GM19035 (cell line): ENCODE measurements around the gene KLF6.

Experiments used
- ATAC-seq: cut with Tn5 transposase; IDR thresholded peaks from one replicate; pipeline ENCODE4 v1.9.1; 2021; ENCODE audit not compliant: unreplicated experiment

Gene KLF6

DNA sequence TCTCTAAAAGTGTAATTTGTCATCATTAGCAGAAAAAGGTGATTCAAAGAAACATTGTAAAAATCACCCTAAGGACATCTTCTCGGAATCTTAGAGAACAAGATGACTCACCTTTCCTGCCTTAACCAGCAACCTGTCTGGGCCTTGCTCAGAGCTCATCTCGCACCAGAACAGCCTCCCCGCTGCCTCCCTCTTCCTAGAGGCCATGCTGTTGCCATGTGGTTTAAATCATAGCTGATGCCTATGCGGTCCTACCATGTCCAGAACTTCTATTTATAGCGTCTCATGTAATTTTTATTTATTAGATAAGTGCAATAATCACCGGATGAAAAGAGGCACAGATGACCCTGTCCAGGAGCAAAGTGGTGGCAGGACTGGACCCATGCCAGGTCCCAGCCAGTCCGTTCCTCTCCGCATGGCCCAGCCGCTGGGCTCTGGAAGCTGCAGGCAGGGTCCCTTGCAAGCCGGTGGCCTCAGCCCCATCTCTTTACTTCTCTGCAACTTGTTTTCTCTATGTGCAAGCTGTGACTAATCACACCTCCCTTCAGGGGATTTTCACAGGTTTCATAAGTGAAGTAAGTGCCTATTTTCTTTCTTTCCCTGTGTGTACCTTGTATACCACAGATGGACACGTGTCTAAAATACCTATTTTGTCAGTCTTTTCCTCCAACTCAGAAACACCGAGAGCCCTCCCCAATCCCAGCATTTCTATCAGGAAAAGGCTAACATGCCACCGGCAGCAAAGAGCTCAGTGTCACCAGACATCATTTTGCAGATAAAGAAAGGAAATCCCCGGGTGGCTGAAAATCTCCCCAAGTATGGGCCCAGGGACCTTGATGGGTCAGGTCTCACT lies 27.1 kb downstream of the KLF6 start:
- ATAC-seq: peak; percentile 85

DNA sequence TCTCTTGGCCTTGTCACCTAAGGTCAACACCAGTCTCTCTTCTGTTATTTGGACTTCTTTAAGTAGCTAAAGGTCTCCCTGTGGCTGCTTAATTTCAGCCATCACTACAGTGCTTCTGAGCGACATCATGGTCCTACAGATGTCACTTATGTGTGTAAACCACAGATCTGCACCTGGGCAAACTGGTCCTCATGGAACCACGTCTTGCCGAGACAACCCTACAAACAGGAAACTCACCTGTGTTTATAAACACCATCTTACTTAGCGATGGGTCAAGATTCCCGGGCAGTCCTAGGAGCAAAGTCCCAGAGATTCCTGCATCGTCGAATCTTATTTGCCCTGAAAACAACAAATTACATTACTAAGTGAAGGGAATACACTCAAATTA lies 27.8 kb downstream of the KLF6 start:
- no peak for ATAC-seq

DNA sequence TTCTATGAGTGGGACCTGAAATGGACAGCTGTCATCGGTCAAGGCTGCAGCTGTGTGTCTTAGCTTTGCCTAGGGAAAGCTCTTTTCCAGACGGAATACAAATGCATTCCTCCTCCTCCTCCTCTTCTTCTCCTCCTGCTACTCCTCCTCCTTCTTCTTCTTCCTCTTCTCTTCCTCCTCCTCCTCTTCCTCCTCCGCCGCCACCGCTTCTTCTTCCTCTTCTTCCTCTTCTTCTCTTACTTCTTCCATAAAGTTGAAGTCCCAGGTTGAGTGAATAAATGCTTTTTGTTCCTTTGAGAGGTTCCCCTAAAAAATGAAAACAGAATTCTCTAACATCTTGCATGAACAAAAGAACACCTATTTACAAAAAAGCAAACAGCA lies 28.7 kb downstream of the KLF6 start:
- ATAC-seq: no peak

DNA sequence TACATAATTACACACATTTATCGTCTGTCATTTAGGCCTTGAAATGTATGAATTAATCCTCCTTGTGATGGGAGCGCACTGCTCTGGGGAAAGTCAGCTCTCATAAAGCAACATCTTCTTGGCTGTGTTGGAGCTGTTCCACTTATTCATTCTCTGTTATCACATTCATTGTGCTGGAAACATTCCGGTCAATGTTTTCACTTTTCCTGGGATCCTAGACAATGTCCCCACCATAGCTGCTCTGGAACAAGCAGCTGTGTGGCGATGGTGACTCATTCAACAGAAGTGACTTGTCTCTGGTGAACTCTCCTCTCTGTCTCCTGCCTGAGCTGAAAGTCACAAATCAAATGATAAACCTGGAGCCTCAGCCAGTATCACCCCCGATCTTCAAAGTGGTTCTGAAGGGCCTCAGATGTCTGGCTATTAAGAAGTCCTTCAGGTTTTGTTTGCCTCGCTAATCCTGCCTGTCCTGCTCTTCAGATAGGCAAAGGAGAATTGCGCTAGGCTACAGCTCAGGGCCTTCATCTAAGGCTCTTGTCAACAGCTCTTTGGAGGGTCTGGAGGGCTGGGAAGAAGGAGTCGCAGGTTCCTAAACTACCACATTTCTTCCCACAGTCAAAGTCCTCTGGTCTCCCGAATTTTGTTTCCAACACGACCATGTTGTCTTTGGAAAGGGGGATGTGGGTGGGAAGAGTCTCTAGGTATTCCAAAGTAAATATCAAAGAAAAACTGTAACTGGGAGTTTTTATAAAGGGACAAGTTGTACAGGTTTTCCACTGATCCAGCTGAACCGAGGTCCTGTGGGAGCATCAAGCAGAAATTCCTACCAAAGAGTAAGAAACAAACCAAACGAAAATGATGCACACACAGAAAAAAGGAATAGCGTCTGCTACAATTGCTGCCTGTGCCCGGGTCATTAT lies 29.3 kb downstream of the KLF6 start:
- ATAC-seq: no peak

DNA sequence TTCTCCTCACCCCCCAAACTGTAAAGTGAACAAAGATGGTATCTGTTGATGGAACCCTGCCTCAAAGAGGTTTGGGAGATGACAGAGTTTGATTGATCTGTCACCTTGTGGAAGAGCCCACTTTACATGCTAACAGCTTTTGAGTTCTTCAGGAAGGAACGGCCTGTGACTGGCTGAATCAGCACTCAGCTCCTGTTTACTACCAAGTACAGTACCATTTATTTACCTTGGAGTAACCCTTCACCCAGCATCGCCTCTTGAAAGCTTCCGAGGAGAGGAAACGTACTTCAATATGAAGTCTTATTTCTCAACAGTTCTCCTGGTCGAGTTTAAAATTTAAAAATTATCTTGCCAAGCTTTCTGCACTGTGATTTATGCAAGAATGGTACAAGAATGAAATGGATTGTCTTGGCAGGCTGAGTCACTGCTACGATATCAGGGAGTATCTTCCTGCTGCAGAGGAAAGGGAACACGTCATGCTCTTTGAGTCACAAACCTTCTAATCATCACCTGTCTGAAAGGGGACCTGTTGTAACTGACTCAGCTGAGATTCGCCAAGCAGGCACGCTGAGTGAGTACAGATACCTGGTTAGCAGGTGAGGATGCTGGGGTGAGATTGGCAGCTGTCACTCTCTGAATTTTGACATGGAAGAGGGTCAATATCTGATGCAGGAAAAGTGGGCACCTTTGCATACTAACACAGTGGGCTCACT lies 30.1 kb downstream of the KLF6 start:
- ATAC-seq: no peak

DNA sequence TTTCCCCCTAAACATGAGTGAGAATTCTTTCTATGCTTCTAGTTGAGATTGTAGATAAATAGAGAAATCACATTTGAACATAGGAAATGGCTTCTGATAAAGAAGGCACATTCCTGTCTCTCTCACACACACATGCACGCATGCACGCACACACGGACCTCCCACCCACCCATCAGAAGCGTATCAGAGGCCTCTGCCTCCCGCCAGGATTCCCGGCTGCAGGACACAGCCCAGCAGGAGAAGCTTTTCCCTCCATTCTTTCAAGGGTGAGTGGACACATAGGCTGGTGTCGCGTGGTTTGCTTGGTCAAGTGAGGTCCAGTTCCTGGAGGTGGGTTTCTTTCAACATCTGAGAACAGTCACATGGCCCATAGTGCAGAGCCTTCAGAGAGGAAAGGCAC lies 34.2 kb downstream of the KLF6 start:
- ATAC-seq: no peak

DNA sequence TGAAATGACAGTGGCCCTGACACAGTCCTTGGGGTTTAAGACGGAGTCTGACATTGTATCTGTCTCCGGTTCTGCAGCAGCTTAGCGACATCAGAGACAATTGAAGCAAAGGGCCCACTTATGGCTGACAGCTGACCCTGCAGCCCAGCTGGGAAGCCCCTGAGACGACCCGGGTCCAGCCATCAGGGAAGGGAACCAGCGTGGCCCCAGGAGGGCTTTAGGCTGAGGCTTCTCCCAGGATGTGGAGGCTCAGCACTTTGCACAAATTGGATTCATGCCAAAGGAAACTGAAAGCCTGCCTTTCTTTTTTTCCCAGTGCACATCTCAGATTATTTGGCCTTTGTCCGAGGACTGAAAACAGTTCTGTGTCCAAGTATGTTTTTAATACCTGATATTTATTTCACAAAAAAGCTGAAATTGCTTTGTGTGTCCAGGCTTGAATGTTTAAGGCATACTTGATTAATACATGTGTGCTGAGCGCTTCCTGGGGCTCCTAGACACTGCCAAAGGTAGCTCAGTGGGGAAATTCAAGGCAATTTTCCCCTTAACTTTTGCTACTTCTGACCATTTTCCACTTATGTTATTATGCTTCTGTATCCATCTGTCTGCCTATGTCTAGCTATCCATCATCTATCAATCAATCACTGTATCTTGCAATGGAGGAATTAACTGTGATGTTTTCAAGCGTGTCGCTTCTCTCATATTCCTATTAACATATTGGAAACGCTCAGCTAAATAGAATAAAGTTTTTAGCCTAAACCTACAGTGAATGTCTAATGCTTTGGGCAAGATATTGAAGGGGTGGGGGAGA lies 34.8 kb downstream of the KLF6 start:
- ATAC-seq: no peak

DNA sequence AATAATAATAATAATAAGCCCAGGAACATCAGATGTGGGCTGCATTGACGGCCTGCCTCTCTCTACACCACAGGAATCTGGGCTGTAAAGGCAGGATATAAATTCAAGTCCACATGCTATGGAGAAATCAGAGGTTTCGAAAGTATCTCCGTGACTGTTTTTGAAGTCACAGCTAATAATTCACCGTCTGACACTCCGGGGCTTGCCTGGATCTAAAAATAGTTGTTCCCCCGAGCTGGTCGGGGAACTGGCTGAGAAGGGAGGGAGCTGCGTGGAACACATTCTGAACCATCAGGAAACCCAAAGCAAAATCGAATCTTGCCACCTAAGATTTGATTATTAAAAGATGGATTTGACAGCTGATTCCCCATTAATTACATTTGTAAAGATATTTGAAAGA lies 35.4 kb downstream of the KLF6 start:
- ATAC-seq: no peak

DNA sequence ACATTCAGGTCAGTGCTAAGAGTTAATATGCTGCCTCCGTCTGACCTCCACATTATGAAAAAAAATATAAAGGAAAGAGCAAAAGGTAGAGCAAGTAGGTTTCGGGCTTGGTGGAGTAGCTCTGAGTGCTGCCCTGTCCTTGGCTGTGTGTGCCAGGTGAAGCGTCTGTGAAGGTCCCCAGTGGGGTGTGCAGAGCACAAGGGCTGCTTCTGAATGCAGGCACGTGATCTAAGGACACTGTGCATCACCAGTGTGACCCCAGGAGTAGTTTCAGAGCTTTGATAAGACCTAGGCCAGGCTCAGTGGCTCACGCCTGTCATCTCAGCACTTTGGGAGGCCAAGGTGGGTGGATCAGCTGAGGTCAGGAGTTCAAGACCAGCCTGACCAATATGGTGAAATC lies 36.0 kb downstream of the KLF6 start:
- ATAC-seq: no peak

DNA sequence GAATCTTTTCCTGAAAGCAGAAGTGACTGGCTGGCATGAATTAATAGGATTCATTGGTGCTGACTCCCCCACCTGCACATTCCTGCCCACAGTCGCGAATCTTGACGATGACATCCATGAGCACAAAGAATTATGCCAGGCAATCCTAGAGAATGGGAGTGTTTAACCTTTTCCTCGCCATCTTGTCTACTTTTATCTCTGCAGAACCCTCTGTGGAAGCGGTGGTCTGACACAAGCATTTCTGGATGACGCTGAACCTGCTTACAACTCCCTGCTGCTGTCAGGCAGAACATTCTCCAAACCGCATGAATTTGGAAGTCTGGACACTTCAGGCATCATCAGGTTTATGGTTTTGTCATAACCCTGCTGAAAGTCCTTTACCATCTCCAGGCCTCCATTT lies 36.5 kb downstream of the KLF6 start:
- ATAC-seq: no peak

DNA sequence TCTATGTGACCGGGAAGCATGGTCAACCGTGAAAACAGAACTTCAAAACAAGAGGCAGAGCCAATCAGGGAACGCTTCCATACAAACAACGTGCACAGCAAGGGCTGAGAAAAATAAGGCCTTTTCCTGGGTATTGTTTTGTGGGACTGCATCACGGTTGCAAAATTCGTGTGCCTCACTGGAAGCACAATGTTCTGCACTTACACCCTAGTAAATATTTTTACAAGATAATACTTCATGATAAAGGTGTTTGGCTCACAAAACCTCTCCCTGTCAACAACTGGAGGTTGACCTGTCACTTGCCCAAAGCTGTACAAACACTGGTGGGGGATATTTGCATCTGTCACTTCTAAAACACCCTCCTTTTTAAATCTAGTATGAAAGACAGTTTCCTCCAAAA lies 37.0 kb downstream of the KLF6 start:
- no peak for ATAC-seq

DNA sequence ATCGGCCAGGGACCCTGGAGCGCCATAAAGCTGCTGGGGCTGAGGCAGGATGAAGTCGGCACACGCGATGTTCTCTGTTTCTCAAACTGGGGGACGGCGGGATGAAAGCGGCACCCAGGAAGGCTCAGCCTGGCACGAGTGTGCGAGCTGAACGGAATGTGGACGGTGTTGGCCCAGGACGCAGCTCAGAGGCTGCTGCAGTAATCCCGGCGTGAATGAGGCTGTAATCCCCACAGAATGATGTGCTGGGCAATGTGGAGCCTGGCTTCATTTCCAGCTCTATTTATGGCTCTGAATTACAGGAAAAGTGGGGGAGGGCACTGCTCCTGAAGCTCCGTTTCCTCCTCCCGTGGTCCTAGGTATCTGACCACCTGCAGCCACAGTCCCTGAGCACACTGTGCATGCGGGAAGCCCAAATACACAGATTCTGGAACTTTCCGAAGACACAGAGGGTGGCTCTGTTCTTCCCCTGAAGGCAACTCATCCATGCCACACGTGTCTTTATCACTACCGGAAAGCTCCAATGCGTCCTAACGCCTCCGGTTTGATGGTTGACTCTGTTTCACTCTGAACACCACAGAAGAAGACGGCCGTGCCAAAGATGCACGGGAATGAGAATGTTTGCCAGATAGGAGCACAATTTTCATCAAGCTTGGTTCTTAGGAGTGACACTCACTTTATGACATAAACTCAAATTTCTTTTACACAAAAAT lies 37.6 kb downstream of the KLF6 start:
- no peak for ATAC-seq

DNA sequence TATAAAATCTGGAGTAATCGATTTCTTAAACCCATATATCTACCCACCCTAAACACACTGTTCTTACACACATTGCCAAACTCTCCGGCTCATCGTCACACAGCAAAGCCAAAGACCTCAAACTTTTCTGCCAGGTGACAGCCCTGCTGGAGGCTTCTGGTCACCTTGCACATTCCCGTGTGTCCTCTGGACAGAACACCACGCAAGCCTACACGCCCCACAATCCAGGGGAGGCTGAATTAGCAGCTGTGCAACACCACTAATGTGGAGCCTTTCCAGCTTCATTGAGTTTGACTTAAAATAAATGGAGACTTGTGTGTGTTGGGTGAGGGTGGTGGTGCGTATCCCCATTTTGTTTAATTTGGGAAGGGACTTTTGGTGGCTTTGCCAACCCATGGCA lies 38.4 kb downstream of the KLF6 start:
- ATAC-seq: no peak

DNA sequence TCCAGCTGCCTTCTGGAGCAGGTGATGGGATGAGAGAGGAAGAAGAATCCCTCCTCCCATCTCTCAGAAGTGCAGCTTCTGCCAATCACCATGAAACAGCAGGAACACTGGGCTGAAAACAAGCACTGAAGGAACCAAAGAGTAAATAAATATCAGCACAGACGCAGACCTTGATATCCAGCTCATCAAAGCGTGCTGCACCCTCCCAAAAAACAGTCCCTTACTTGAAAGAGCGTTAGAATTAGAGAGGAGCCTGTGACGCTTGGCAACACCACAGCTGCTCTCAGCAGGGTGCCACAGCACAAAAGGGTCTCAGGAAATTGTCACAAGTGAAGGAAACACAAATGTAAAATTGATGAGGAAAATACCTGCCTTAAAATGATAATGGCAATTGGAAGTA lies 39.5 kb downstream of the KLF6 start:
- no peak for ATAC-seq

DNA sequence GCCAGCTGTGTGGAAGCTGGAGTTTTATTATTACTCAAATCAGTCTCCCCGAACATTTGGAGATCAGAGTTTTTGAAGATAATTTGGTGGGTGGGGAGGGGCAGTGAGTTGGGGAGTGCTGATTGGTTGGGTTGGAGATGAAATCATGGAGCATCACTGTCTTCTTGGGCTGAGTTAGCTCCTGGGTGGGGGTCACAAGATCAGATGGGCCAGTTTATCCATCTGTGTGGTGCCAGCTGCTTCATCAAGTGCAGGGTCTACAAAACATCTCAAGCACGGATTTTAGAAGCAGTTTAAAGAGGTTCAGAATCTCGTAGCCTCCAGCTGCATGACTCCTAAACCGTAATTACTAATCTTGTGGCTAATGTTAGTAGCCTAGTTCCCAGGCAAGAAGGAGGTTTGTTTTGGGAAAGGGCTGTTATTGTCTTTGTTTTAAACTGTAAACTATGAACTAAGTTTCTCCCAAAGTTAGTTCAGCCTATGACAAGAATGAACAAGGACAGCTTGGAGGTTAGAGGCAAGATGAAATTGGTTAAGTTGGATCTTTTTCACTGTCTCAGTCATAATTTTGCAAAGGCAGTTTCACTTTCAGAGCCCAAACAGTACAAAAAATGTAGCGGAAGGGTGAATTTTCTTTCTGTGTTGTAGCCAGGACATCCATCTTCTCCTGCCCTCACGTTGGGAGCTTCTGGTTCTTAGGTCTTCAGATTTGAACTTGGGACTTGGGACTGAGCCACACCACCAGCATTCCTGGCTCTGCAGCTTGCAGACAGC lies 43.1 kb downstream of the KLF6 start:
- no peak for ATAC-seq

DNA sequence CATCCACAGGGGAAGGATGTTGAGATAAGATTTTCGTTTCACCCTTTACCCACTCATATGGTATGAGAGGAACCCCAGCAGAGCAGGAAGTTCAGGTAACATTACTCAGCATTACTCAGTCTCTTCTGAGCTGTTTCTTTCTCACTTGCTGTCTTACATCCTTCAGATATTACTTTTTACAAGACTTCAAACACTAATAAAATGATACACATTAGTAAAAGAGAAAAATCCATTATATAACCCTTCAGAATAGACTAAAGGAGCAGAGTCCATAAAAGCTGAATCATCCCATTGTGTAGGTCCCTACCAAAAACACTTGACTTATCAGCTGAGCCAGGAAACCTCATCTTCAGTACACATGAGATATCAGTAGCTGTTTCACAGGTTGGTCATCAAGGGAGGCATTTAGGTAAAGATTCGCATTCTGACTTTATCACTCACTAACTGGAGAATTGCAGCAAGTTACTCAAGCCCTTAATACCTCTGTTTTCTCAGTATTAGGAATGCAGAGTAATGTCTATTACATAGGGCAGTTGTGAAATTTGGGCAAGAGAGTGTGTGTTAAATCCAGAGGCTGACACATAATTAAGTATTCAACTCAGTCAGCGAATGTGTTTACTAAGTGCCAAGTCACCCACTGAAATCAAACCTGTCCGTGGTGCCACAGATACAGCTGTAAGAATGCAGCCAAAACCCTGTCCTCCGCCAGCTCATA lies 44.7 kb downstream of the KLF6 start:
- ATAC-seq: peak; percentile 66

DNA sequence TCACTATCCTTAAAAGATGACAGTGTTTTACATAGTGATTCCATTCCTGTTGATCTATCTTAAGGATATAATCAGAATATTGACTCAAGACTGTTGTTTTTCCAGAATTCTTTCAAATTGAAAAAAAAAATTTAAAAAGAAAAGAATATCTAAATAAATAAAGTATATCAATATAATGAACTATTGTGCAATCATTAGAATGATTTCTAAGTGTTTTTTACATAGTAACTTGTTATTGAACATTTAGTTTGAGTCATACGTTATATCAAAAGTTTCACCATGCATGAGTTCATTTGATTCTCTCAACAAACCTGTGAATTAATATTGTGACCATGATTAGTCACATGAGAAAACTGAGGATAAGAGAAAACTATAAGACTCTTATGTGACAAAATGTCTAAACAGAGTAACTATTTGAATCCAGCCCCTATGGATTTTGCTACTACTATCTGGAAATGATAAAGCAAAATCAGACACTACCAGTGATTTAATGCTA lies 46.1 kb downstream of the KLF6 start:
- no peak for ATAC-seq

DNA sequence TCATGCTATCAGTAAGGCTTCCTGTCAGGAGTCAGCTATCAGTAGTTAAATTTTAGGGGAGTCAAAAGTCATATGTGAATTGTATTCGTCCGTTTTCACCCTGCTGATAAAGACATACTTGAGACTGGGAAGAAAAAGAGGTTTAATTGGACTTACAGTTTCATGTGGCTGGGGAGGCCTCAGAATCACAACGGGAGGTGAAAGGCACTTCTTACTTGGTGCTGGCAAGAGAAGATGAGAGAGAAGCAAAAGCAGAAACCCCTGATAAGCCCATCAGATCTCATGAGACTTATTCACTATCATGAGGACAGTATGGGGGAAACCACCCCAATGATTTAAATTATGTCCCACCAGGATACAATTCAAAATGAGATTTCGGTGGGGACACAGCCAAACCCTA lies 47.1 kb downstream of the KLF6 start:
- ATAC-seq: no peak

DNA sequence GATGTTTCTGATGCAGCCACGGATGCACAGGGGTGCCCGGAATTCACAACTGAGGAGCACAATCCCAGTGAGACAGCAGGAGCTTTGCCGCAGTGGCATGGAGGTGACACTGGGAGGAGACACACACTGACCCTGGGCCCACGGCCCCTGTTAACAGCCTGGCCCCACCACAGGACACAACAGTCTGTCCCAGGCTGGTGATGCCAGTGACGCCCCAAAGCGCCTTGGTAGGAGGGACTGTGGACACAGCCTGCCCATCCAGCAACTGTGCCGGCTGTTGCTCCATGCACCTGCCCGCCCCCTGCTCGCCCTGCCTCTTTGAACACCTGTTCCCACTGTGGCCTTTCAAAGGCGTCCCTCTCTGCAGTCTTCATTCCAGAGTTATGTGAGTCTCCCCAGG lies 49.8 kb downstream of the KLF6 start:
- ATAC-seq: no peak
